ENCODE measurements around the gene LRATD1. TPM values are rescaled to one million over a fixed set of nuclear protein-coding genes. Genes with fewer than 3 reads are reported as not detected.

LRATD1 gene
- polyA plus RNA-seq, 1 donor from 2014 or later = 81.4 TPM

- no peak overlapping the region for H3K27ac ChIP-seq (ENCODE audit: low read length)
- no peaks in the 10 kb centered on the region for H4K20me1 ChIP-seq (ENCODE audit: insufficient read depth)
- no peaks in the 10 kb centered on the region for H3K27me3 ChIP-seq (ENCODE audit: insufficient read depth, low read depth, low read length)
- no peak overlapping the region for H2AFZ ChIP-seq (ENCODE audit: low read depth, low read length)
- H3K4me3 ChIP-seq (ENCODE audit: low read length) = no peak overlapping the region
- no peaks in the 10 kb centered on the region for H3K9me2 ChIP-seq (ENCODE audit: insufficient read depth, low read length)
- H3K36me3 ChIP-seq (ENCODE audit: insufficient read depth, low read length) = no peaks in the 10 kb centered on the region
- TF ChIP-seq SMC3 (conservative IDR thresholded peaks at IDR 0.05; ENCODE audit: poor library complexity) (no peak), REST (IDR thresholded peaks at IDR 0.05; ENCODE audit: borderline replicate concordance) (no peak), TAF1 (IDR thresholded peaks at IDR 0.05; ENCODE audit: low read depth) (no peak), EZH2 (IDR thresholded peaks at IDR 0.05; ENCODE audit: borderline replicate concordance, insufficient read depth, low read length, poor library complexity, severe bottlenecking) (no peak), EP300 (conservative IDR thresholded peaks at IDR 0.05; ENCODE audit: poor library complexity, severe bottlenecking) (no peak), CTCF (IDR thresholded peaks at IDR 0.05; ENCODE audit: poor library complexity, severe bottlenecking) (no peak), POLR2AphosphoS5 (IDR thresholded peaks at IDR 0.05) (no peak), MXI1 (conservative IDR thresholded peaks at IDR 0.05; ENCODE audit: poor library complexity, severe bottlenecking) (no peak), RAD21 (conservative IDR thresholded peaks at IDR 0.05) (no peak)
- no peaks in the 10 kb centered on the region for H3K79me2 ChIP-seq (replicated peaks; ENCODE audit: insufficient read depth, low read length)
- no peak overlapping the region for H3K4me2 ChIP-seq (ENCODE audit: low read length)
- no peaks in the 10 kb centered on the region for H3K9me3 ChIP-seq (ENCODE audit: low read length)
- no peak overlapping the region for H3K9ac ChIP-seq (ENCODE audit: low read length)
- H3F3A ChIP-seq (ENCODE audit: insufficient read depth, low read length, poor library complexity, severe bottlenecking) = no peaks in the 10 kb centered on the region
These were observed 22.3 kb downstream of the LRATD1 start for GRCh38 chr2:14654835-14655282.

GRCh38 chr2:14656146-14656545 is 23.6 kb downstream of the LRATD1 start:
- Histone ChIP-seq H3F3A (ENCODE audit: insufficient read depth, low read length, poor library complexity, severe bottlenecking) (no peaks in the 10 kb centered on the region), H3K4me3 (ENCODE audit: low read length) (no peak overlapping the region), H2AFZ (ENCODE audit: low read depth, low read length) (no peak overlapping the region), H3K79me2 (replicated peaks; ENCODE audit: insufficient read depth, low read length) (no peaks in the 10 kb centered on the region), H3K9ac (ENCODE audit: low read length) (no peak overlapping the region), H3K27ac (ENCODE audit: low read length) (no peak overlapping the region), H3K27me3 (ENCODE audit: insufficient read depth, low read depth, low read length) (no peaks in the 10 kb centered on the region), H3K36me3 (ENCODE audit: insufficient read depth, low read length) (no peaks in the 10 kb centered on the region), H3K9me3 (ENCODE audit: low read length) (no peaks in the 10 kb centered on the region), H3K4me2 (ENCODE audit: low read length) (no peak overlapping the region), H4K20me1 (ENCODE audit: insufficient read depth) (no peaks in the 10 kb centered on the region), H3K9me2 (ENCODE audit: insufficient read depth, low read length) (no peaks in the 10 kb centered on the region)
- no peak for TF ChIP-seq REST (IDR thresholded peaks at IDR 0.05; ENCODE audit: borderline replicate concordance)
- no peak for TF ChIP-seq EP300 (conservative IDR thresholded peaks at IDR 0.05; ENCODE audit: poor library complexity, severe bottlenecking)
- TF ChIP-seq MXI1 (conservative IDR thresholded peaks at IDR 0.05; ENCODE audit: poor library complexity, severe bottlenecking) = no peak
- no peak for TF ChIP-seq SMC3 (conservative IDR thresholded peaks at IDR 0.05; ENCODE audit: poor library complexity)
- TF ChIP-seq RAD21 (conservative IDR thresholded peaks at IDR 0.05) = no peak
- no peak for TF ChIP-seq POLR2AphosphoS5 (IDR thresholded peaks at IDR 0.05)
- no peak for TF ChIP-seq CTCF (IDR thresholded peaks at IDR 0.05; ENCODE audit: poor library complexity, severe bottlenecking)
- TF ChIP-seq EZH2 (IDR thresholded peaks at IDR 0.05; ENCODE audit: borderline replicate concordance, insufficient read depth, low read length, poor library complexity, severe bottlenecking) = no peak
- no peak for TF ChIP-seq TAF1 (IDR thresholded peaks at IDR 0.05; ENCODE audit: low read depth)

All from neural cell (in vitro differentiated cells).